HFF-Myc (cell line): ENCODE measurements around the gene NTSR2.

Experiments used
- DNase-seq: peaks from one replicate; pipeline ENCODE4 v3.0.0-alpha.2; 2011; ENCODE audit warnings: low read depth; ENCODE audit errors: extremely low read depth
- H3K4me3 ChIP-seq: replicated peaks from 2 replicates; pipeline ENCODE4 v1.5.1; 2011; ENCODE audit warnings: low read depth, mild to moderate bottlenecking, control low read depth, low read length
- CTCF ChIP-seq: IDR thresholded peaks from 2 replicates; pipeline ENCODE4 v1.5.1; 2012; ENCODE audit warnings: mild to moderate bottlenecking, low read depth, low read length, control low read depth; ENCODE audit errors: missing control alignments

Gene NTSR2

GRCh38 chr2:11691076-11691660 lies 21.2 kb upstream of the NTSR2 start:
- DNase-seq, result no peak
- TF ChIP-seq CTCF, result no peak
- H3K4me3 ChIP-seq, result no peak overlapping the region

- TF ChIP-seq CTCF, result peak; percentile 90
- peak; percentile 59 for DNase-seq
Measured at GRCh38 chr2:11688222-11689069, 18.5 kb upstream of the NTSR2 start.

GRCh38 chr2:11687736-11688135 lies 17.7 kb upstream of the NTSR2 start:
- TF ChIP-seq CTCF, result no peak
- no peak for DNase-seq
- no peak overlapping the region for H3K4me3 ChIP-seq

More at GRCh38 chr2:11688222-11689069, 18.5 kb upstream of the NTSR2 start:
- no peak overlapping the region; the same call in 1 of the 2 replicates for H3K4me3 ChIP-seq

- no peak for TF ChIP-seq CTCF
- DNase-seq, result no peak
- H3K4me3 ChIP-seq, result no peak overlapping the region
Measured at GRCh38 chr2:11685906-11686470, 16.0 kb upstream of the NTSR2 start.

- DNase-seq, result no peak
- no peak for TF ChIP-seq CTCF
- H3K4me3 ChIP-seq, result no peak overlapping the region
Measured at GRCh38 chr2:11684894-11685460, 15.0 kb upstream of the NTSR2 start.

- DNase-seq, result no peak
- no peak overlapping the region for H3K4me3 ChIP-seq
- TF ChIP-seq CTCF, result no peak
Measured at GRCh38 chr2:11683966-11684365, 14.0 kb upstream of the NTSR2 start.
